Adipocyte (in vitro differentiated cells): ENCODE data around the gene RASA4.
"Not testable (repeated sequence)": the region's sequence is repeated elsewhere in the genome, so short reads cannot be mapped to it uniquely, and the experiment has no call there.

ENCODE experiments used
- DNase-seq: peaks from one replicate; pipeline ENCODE4 v3.0.0-alpha.2; 2015; ENCODE audit warnings: low read depth
- H3K27me3 ChIP-seq: replicated peaks from 2 replicates; pipeline ENCODE4 v1.7.0; 2013; ENCODE audit warnings: mild to moderate bottlenecking, low read length, moderate library complexity; ENCODE audit not compliant: control insufficient read depth, insufficient read depth
- H3K36me3 ChIP-seq: 2 replicates; pipeline ENCODE4 v1.7.0; 2013; ENCODE audit warnings: low read length, mild to moderate bottlenecking, moderate library complexity; ENCODE audit not compliant: control insufficient read depth, insufficient read depth, severe bottlenecking
- H3K4me1 ChIP-seq: 2 replicates; pipeline ENCODE4 v1.7.0; 2013; ENCODE audit warnings: mild to moderate bottlenecking, low read length, moderate library complexity; ENCODE audit not compliant: control insufficient read depth, insufficient read depth
- H3K4me3 ChIP-seq: 2 replicates; pipeline ENCODE4 v1.7.0; 2013; ENCODE audit warnings: mild to moderate bottlenecking, low read length, moderate library complexity
- H3K9ac ChIP-seq: 2 replicates; pipeline ENCODE4 v1.7.0; 2013; ENCODE audit warnings: mild to moderate bottlenecking, low read length, moderate library complexity
- H3K9me3 ChIP-seq: 2 replicates; pipeline ENCODE4 v1.7.0; 2013; ENCODE audit warnings: mild to moderate bottlenecking, low read length, moderate library complexity; ENCODE audit not compliant: control insufficient read depth

RASA4 gene

DNA sequence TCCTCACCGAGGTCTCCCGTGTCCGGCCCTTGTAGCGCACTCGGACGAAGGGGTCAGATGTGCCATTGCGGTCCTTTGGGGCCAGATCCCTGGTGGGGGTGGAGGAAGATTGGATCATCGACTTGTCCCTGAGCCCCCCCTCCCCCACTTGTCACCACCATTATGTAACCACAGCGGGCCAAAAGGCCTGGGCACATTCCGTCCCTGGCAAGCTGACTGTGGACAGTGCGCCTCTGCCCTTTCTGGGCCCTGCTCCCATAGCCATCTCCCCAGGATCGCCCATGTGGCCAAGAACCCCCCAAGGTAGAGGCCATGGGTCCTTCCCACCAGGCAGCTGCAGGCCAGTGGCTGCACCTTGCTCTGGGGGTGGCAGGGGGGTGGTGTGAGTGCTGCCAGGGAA, 14.2 kb downstream of the RASA4 start:
- not testable (repeated sequence) for DNase-seq, H3K4me3 ChIP-seq, H3K36me3 ChIP-seq, H3K27me3 ChIP-seq, H3K4me1 ChIP-seq, H3K9me3 ChIP-seq, H3K9ac ChIP-seq

GRCh38 chr7:102599699-102600098, 16.9 kb downstream of the RASA4 start:
- H3K9ac ChIP-seq, H3K4me3 ChIP-seq, H3K9me3 ChIP-seq, DNase-seq, H3K27me3 ChIP-seq, H3K4me1 ChIP-seq, H3K36me3 ChIP-seq: not testable (repeated sequence)

DNA sequence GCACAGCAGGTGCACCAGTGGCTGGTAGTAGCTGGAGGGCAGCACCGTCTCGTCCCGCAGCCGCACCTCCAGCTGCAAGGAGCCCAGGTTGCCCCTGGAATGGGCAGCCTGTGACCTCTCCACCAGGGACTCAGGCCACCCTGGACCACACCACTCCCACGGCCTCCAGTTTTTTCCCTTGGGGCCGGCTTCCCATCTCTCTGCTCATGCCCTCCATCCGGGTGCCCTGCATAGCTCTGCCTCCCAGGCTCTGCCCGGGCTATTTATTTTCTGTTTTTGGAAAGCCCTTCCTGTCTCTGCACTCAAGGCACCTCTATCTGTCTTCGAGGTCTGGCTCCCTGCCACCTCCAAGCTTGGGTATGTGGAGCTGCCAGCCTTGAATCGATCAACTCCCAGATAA, 20.5 kb downstream of the RASA4 start:
- not testable (repeated sequence) for DNase-seq, H3K4me3 ChIP-seq, H3K36me3 ChIP-seq

DNA sequence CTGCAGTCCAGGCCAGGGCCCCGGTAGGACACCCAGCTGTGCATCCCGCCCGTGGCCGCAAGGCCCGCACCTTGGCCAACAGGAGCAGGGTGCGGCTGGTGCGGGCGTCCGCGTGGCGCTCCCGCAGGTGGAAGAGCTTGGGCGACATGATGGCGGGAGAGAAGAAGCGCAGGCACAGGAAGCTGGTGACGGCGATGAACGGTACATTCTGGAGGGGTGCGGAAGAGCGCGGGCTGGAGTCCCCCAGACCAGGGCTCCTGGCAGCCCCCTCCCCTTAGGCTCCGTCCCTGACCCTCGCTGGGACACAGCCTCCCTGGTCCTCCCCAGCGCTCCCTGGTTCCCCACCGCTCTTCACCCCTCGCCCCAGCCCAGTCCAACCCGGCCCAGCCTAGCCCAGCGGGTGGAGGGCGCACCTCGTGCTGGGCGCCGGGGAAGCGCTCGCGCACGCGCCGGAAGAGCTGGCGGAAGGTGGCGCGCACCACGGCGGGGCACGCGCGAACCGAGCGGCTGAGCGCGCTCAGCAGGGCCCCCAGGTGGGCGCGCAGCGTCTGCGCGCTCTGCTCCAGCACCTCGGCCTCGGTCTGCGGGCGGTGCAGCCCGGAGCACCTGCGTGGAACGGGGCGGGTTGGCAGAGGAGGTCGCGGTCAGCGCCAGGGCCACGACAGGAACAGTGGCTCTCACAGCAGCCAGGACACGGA, 22.8 kb downstream of the RASA4 start:
- not testable (repeated sequence) for H3K9me3 ChIP-seq, H3K27me3 ChIP-seq, H3K4me1 ChIP-seq, H3K4me3 ChIP-seq, DNase-seq, H3K9ac ChIP-seq, H3K36me3 ChIP-seq

More for the DNA sequence above, 20.5 kb downstream of the RASA4 start:
- H3K27me3 ChIP-seq, H3K4me1 ChIP-seq, H3K9ac ChIP-seq, H3K9me3 ChIP-seq: not testable (repeated sequence)

GRCh38 chr7:102592477-102593019, 24.0 kb downstream of the RASA4 start:
- H3K9ac ChIP-seq, H3K36me3 ChIP-seq, H3K4me3 ChIP-seq, H3K9me3 ChIP-seq, DNase-seq, H3K27me3 ChIP-seq, H3K4me1 ChIP-seq: not testable (repeated sequence)

- DNase-seq, H3K4me3 ChIP-seq, H3K9me3 ChIP-seq, H3K4me1 ChIP-seq, H3K9ac ChIP-seq, H3K36me3 ChIP-seq, H3K27me3 ChIP-seq: not testable (repeated sequence)
These were observed 26.7 kb downstream of the RASA4 start for GRCh38 chr7:102589857-102590256.

GRCh38 chr7:102583495-102583894, 33.1 kb downstream of the RASA4 start:
- not testable (repeated sequence) for H3K4me1 ChIP-seq, H3K36me3 ChIP-seq, H3K27me3 ChIP-seq, H3K4me3 ChIP-seq, H3K9ac ChIP-seq, H3K9me3 ChIP-seq, DNase-seq

DNA sequence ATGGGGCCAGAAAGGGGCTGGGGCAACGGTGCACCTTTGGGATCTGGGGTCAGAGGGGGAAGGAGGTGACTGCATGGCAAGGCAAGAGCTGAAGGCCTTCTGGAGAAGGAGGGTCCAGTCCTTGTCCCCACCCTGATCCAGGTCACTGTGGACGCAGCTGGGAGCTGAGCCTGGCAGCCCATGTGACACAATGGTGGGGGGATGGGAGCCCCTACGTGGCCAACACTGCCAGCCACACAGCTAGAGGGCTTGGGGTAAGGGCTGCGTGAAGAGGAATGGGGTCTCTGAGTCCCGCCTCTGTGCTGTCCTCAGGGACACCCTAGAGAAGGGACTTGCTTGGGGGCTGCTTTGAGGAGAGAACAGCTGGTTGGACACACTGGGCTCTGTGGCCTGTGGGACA, 34.8 kb downstream of the RASA4 start:
- not testable (repeated sequence) for H3K27me3 ChIP-seq, H3K9me3 ChIP-seq, DNase-seq, H3K4me3 ChIP-seq, H3K36me3 ChIP-seq, H3K4me1 ChIP-seq, H3K9ac ChIP-seq

DNA sequence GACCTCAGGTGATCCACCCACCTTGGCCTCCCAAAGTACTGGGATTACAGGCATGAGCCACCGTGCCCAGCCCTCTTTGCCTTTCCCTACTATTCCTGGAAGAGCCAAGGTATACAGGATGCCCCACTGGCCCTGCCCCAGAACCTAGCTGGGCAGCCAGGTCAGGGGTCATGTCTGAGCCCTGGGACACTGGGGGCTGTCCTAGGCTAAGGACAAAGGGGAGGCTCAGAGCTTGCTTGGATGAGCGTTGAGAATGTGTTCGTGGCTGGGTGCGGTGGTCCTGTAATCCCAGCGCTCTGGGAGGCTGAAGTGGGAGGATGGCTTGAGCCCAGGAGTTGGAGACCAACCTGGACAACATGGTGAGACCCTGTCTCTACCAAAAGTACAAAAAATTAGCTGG, 38.1 kb downstream of the RASA4 start:
- DNase-seq, H3K4me3 ChIP-seq, H3K9me3 ChIP-seq, H3K4me1 ChIP-seq, H3K27me3 ChIP-seq, H3K9ac ChIP-seq, H3K36me3 ChIP-seq: not testable (repeated sequence)

DNA sequence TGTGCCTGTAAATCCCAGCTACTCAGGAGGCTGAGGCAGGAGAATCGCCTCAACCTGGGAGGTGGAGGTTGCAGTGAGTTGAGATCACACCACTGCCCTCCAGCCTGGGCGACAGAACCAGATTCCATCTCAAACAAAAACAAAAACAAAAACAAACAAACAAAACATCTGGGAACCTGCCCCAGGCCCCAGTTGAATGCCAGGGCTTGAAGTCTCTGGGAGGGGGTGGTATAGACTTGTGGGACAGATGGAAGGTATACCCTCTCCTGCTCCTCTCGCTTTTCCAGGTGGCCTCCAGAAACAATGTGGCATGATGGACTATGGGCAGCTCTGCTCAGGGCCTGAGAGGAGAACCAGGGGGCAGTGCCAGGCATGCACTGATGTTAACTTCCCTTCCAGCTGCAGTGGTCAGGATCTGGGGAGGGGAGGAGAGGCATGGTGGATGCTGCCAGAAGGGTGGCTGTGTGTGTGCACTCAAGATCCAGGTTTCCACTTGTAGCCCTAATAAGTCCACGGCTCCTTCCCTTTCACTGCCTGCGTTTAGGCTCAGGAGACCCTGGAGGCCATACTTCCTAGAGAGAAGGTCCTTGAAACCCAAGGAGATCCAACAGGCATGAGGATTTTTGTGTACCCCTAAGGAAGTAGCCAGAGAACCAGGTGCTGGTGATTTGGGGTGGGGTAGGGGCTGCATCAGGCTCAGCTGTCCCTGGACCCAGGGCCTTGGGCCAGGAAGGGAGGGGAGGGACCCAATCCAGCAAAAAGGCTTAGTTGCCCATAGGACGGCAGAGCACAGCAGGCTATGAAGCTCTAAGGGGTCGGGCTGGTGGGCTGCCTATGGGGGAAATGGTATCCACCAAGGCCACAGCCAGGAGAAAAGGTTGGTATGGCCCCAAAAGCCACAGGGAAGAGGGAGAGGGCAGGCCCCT, 39.0 kb downstream of the RASA4 start:
- not testable (repeated sequence) for H3K4me3 ChIP-seq, H3K9me3 ChIP-seq, H3K9ac ChIP-seq, H3K36me3 ChIP-seq, DNase-seq, H3K4me1 ChIP-seq, H3K27me3 ChIP-seq

GRCh38 chr7:102576363-102576762, 40.2 kb downstream of the RASA4 start:
- H3K9ac ChIP-seq, result not testable (repeated sequence)

More at GRCh38 chr7:102576363-102576762, 40.2 kb downstream of the RASA4 start:
- H3K4me1 ChIP-seq, DNase-seq, H3K4me3 ChIP-seq, H3K9me3 ChIP-seq, H3K36me3 ChIP-seq, H3K27me3 ChIP-seq: not testable (repeated sequence)
